ENCODE measurements around the gene CBLB. TPM values are rescaled to one million over a fixed set of nuclear protein-coding genes. Genes with fewer than 3 reads are reported as not detected.

Gene CBLB
- total RNA-seq, 1 donor from 2014 or later = 59.4 TPM

- DNase-seq = no peak
Observed at GRCh38 chr3:105845488-105845887, 23.3 kb downstream of the CBLB start.

- no peak for DNase-seq
Observed at GRCh38 chr3:105844704-105845103, 24.1 kb downstream of the CBLB start.

GRCh38 chr3:105843994-105844393 lies 24.8 kb downstream of the CBLB start:
- DNase-seq = no peak

- no peak for DNase-seq
Observed at GRCh38 chr3:105842943-105843342, 25.9 kb downstream of the CBLB start.

GRCh38 chr3:105842449-105842848 lies 26.4 kb downstream of the CBLB start:
- no peak for DNase-seq

- DNase-seq = no peak
Observed at GRCh38 chr3:105837947-105838346, 30.9 kb downstream of the CBLB start.

GRCh38 chr3:105837143-105837740 lies 31.6 kb downstream of the CBLB start:
- no peak for DNase-seq

- DNase-seq = no peak
Observed at GRCh38 chr3:105836533-105836932, 32.3 kb downstream of the CBLB start.

GRCh38 chr3:105835606-105836005 lies 33.2 kb downstream of the CBLB start:
- no peak for DNase-seq

GRCh38 chr3:105834768-105835167 lies 34.0 kb downstream of the CBLB start:
- no peak for DNase-seq

GRCh38 chr3:105832644-105833043 lies 36.2 kb downstream of the CBLB start:
- DNase-seq = no peak

- DNase-seq = no peak
Observed at GRCh38 chr3:105830836-105831235, 38.0 kb downstream of the CBLB start.

GRCh38 chr3:105829871-105830622 lies 38.8 kb downstream of the CBLB start:
- no peak for DNase-seq

- DNase-seq = no peak
Observed at GRCh38 chr3:105829229-105829628, 39.6 kb downstream of the CBLB start.

- no peak for DNase-seq
Observed at GRCh38 chr3:105828703-105829102, 40.1 kb downstream of the CBLB start.

- no peak for DNase-seq
Observed at GRCh38 chr3:105827959-105828358, 40.9 kb downstream of the CBLB start.

- DNase-seq = peak; percentile 49
Observed at GRCh38 chr3:105826778-105827634, 41.8 kb downstream of the CBLB start.

- no peak for DNase-seq
Observed at GRCh38 chr3:105824129-105824528, 44.7 kb downstream of the CBLB start.

GRCh38 chr3:105823149-105823867 lies 45.5 kb downstream of the CBLB start:
- no peak for DNase-seq

- DNase-seq = no peak
Observed at GRCh38 chr3:105822171-105823123, 46.4 kb downstream of the CBLB start.

GRCh38 chr3:105821433-105821832 lies 47.4 kb downstream of the CBLB start:
- no peak for DNase-seq

Data from tongue (tissue), 2 donors.